Jurkat, Clone E6-1 (cell line): ENCODE measurements around the gene NR1H4.
"Not testable (repeated sequence)": the region's sequence is repeated elsewhere in the genome, so short reads cannot be mapped to it uniquely, and the experiment has no call there.

Source experiments
- DNase-seq: peaks from one replicate; pipeline ENCODE4 v3.0.0-alpha.2; 2011; ENCODE audit warnings: low read depth, low spot score
- H3K4me3 ChIP-seq: 2 replicates; pipeline ENCODE4 v1.5.1; 2011; ENCODE audit warnings: mild to moderate bottlenecking, low read length, control low read depth, moderate library complexity

NR1H4 gene

DNA sequence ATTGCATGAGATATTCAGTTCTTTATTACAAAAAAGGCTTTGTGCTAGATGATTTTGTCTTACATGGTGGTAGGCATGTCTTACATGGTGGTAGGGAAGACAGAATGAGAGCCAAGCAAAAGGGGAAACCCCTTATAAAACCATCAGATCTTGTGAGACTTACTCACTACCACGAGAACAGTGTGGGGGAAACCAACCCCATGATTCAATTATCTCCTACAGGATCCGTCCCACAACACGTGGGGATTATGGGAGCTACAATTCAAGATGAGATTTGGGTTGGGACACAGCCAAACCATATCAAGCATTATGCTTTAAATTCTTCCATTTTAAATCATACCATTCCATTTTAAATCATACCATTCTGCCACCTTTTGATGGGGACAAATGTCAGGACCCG, 29.1 kb downstream of the NR1H4 start:
- DNase-seq, H3K4me3 ChIP-seq: not testable (repeated sequence)

DNA sequence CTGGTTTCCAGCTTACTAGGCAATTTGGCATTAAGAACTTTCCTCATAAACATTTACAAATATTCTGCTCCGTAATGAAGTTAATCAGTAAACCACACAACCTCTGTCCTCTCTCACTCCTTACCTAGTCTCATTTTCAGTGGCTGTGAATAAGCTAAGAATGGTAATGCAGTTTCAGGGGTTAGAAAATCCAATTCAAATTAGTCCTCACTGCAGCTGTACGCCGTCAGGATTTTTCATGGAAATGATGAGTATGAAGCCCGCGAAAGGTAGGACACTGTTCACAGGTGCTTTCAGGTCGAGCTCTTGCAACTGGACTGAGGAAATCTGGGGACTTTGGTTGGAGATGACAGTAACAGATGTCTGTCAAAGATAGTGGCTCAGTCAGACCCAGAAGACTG, 29.6 kb downstream of the NR1H4 start:
- H3K4me3 ChIP-seq: no peak overlapping the region
- DNase-seq: no peak

DNA sequence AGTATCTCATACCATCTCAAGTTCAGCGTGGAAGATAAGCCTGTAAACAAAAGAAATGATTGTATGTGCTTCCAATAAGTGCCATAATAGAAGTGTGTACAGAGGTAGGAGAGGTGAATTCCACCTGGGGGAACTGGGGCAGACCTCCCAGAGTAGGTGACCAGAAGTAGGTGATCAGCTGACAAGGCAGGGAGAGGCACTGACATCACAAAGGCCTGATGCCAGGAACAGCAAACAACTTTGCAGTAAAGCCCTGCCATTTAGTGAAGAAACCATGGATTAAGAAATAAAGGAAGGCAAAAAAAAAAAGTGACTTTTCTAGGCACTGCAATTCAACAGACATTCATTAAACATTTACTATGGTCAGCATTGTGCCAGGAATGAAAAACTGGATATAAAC, 31.1 kb downstream of the NR1H4 start:
- no peak overlapping the region for H3K4me3 ChIP-seq
- DNase-seq: no peak

DNA sequence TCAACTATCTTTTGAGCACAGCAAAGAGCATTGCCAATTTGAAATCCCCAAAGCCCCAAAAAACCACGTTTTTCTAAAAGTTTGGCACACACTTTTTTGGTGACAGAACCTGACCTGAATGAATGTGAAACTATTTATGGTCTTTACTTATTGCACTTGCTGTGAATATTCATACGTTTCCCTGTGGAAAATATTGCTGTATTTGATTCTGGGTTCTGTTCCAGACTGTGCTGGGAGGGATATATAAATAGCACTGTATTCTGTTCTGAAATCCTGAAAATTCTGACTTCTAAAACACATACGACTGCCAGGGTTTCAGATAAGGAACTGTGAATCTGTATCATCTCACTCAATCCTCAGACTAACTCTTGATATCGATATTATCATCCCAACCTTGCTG, 35.1 kb downstream of the NR1H4 start:
- no peak overlapping the region for H3K4me3 ChIP-seq
- no peak for DNase-seq

DNA sequence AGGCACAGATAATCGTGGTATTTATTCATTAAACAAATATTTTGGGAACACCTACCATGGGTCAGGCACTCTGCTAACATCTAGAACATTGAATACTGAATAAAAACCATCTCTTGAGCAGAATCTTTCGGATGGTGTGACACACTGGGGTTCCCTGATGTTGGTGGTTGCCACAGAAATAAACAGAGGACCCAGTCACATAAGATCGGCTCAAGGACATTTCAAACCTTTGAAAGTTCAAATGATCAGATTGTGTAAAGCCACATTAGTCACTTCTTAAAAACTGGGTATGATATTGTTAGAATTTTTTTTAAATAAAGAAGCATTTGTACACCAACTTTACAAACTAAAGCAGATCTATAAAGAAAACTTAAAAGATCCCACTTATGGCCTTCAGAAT, 39.0 kb downstream of the NR1H4 start:
- no peak overlapping the region for H3K4me3 ChIP-seq
- DNase-seq: no peak

DNA sequence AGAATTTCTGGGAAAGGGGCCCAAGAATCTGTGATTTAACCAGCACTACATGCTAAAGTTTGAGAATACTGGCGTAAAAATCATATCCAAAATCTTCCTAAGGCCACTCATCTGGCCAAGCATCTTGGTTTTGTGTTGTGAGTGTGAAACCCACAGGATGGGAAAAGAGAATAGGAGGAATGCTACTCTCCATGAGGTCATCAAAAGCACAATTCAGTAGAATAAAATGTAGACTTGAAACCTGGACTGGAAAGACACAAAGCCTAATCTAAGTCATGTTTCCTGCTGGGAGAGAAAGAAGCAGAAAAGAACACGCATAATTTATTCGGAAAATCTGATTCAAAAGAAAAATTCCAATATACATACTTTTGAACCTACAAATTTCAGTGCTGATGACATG, 42.3 kb downstream of the NR1H4 start:
- no peak for DNase-seq
- no peak overlapping the region for H3K4me3 ChIP-seq

DNA sequence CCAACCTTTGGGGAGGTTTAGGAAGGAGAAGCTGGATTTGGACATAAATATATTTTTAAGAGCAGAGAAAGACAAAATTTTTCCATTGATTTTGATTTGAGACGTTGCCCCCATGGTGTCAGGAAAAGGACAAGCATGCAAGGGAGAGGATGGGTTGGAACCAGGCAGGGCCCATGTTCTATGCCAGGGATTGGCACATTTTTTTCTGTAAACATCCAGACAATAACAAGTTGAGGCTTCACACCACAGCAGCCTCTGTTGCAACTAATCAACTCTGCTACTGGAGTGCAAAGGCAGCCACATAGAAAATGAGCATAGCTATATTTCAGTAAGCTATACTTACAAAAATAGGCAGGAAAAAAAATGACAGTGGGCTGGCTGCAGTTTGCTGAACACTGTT, 44.7 kb downstream of the NR1H4 start:
- H3K4me3 ChIP-seq: no peak overlapping the region
- no peak for DNase-seq

DNA sequence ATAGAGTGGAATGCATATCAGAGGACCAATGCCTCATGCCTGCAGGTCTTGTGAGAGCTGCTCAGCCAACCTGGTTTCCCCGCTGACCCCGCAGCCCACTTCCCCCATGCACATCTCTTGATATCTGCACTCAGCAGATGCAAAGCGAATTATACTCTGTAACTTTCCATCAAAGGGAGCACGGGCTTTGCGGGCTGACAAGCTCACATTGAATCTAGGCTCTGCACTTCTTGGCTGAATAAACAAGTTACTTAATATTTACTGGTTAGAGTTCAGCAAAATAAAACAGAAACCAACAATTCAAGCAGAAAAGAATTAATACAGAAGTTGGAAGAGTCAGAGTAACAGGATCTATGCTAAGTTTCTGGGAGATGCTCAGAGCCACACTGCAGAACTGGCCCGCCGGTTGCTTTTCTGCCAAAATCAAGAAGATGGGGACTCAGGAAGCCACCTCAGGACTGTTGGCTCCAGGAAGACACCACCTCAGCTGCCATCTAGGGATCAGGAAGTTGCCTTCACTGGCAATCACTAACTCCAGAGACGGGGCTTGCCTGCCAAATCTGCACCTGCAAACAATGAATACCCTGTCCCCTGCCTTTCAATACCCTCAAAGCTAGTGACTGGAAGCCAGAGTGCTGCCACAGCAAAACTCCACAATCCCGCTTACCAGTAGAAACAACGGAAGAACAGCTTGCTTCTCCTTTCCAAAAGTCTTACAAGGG, 46.5 kb downstream of the NR1H4 start:
- DNase-seq: no peak
- no peak overlapping the region for H3K4me3 ChIP-seq

DNA sequence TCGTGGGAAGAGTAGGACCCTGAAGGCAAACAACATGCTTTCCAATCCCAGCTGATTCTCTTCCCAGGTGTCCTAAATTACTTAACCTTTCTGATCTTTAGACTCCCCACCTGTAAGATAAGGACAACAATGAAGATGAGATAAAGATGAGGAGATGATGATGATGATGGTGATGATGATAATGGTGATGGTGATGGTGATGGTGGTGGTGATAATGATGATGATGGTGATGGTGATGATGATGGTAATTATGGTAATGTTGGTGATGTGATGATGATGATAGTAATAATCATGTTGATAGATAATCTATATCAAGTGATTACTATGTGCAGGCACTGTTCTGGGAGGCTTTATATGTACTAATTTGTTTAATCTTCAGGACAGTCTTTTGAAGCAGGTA, 48.3 kb downstream of the NR1H4 start:
- H3K4me3 ChIP-seq: no peak overlapping the region
- no peak for DNase-seq

DNA sequence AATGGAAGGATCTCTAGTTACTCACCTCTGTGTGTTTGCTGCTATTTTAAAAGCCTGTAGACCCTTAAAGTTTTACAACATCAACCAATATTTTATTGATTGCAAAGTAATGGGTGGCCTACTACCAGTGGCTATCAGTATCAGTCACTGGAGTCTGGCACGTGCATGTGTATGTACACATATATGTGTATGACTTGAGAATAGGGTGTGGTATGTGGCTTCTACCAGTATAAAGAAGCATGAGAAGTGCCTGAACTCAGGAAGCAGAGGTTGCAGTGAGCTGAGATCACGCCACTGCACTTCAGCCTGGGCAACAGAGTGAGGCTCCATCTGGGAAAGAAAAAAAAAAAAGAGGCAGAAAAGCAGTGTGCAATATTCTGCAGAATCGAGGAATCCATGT, 54.4 kb downstream of the NR1H4 start:
- no peak overlapping the region for H3K4me3 ChIP-seq
- no peak for DNase-seq

DNA sequence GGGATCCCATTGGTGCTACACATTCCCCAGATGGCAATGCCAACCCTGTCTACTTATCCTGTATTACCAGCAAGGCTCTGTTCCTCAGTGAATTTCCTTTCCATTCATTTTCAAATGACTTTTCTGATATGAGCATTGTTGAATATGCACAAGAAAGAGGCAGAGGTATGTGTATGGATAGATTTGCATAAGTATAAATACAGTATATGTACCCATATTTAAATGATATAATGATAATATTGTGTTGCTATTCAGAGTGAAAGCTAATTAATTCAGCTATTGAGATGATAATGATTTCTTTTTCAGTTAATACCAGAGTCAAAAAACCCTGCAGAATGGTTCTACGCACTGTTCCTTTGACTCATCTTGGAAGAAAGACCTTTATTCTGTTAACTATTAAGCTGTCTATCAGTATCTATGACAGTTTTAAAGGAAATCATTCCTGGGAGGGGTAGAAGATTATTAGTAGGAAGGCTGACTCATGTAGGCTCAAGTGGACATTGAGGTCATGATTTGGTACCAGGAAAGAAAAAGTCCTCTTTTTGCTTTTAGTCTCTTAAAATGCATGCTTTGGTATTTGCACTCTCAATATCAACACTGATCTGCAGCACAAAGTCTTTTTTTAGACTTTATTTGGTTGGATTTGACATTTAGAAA, 54.9 kb downstream of the NR1H4 start:
- DNase-seq: no peak
- H3K4me3 ChIP-seq: no peak overlapping the region

DNA sequence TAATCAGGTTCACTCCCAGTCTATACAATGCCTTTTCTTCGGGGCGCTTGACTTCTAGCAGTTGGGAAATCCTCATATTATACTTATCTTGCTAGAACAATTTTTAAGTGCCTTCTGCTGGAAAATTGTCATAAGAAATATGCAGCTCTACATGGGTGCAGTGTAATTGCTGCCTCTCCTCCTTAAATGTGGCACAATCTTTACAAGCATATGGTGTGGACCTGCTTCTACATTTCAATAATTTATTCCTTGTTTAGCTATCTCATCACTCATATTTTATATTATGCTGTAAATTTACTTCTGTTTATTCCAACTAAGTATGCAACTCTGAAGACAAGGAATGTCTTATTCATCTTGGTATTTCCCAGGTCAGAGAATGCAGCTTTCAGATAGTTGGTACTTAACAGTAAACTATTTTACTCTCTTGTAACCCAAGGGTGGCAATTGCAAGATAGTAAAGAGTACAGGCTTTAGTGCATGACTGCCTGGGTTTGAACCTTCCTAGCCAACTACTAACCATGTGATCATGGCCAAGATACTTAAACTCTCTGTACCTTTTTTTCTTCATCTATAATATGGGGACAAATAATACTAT, 56.2 kb downstream of the NR1H4 start:
- no peak for DNase-seq
- no peak overlapping the region for H3K4me3 ChIP-seq

DNA sequence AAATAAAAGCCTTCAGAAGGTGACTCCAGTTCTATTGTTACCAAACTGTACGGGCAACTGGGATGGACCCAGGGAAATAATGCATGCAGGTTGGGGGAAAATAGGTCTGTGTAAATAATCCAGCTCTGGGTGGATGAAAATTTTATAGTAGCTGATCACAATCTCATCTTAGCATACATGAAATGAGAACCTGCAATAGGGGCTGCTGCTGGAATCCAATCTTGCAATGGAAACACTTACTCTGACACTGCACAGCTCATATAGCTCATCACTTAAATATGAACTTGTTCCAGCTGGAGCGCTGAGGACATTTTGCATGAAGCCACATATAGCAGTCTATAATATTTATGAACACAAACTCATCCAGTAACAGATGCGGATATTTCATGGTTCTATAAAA, 59.7 kb downstream of the NR1H4 start:
- no peak for DNase-seq
- H3K4me3 ChIP-seq: no peak overlapping the region

DNA sequence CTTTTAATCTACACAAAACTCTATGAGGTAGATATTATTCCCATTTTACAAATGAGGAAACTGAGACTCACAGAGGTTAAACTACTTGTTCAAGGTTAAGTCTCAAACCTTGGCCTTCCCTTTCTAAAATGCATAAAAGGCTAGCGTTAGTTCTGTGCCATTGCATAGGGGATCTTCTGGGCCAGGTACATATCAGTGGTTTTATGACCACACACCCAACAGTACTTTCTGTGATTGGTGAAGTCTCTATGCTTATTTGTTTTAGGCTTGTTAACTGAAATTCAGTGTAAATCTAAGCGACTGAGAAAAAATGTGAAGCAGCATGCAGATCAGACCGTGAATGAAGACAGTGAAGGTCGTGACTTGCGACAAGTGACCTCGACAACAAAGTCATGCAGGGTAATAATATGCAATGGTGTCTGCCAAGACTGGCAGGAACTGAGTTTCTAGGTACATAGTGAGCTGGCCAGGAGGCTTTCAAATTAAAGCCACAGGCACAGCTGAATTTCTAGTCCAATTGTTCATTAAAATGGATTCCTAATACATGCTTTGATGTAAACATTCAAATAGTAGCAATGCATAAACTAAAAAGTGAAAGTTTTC, 61.1 kb downstream of the NR1H4 start:
- no peak for DNase-seq

DNA sequence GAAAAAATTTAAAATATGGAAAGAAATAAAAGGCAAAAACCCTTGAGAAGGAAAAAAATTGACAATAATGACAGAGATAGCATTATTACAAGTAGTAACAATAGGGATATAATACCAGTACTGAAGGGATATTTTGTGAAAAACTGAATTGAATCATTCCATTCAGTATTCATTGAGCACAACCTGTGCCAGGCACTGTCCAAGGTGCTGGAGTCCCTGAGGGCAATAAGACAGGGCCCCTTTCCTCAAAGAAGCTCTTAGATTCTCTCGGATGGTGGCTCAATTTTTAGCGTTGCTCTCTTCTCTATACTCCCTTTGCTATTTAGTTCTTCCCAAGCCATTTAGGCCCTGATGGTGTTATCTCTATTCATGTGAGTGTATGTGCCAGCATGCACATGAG, 65.5 kb downstream of the NR1H4 start:
- no peak overlapping the region for H3K4me3 ChIP-seq
- peak; percentile 32 for DNase-seq

More for the DNA sequence above, 61.1 kb downstream of the NR1H4 start:
- H3K4me3 ChIP-seq: no peak overlapping the region

DNA sequence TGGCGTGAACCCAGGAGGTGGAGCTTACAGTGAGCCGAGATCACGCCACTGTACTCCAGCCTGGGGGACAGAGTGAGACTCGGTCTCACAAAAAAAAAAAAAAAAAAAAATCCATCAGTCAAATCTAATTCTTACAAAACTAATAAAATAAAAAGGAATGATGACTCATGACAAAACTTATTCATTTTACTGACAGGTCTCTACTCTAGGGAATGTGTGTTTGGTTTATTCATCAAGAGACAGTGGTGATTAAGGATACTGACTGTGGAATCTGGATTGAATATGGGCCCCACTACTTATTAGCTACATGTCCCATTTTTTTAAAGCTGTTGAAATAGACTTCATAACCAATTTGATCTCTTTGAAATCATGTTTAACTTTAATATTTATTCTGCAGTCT, 70.5 kb downstream of the NR1H4 start:
- DNase-seq: no peak
- no peak overlapping the region for H3K4me3 ChIP-seq

DNA sequence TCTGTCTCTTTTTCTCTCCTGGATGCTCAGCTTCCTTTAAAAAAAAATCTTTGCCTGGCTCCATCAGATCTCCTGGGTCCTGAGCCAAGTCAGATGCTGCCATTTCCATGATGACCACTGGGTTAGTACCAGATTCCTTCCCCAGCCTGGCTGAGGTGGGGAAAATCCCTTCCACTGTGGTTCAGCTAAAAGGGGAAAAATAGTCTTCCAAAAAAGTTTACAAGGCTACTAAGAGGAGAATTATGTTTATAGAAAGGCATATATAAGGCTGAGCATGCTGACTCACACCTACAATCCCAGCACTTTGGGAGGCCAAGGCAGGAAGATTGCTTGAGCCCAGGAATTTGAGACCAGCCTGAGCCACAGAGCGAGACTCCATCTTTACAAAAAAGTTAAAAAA, 71.4 kb downstream of the NR1H4 start:
- DNase-seq: no peak
- H3K4me3 ChIP-seq: no peak overlapping the region

DNA sequence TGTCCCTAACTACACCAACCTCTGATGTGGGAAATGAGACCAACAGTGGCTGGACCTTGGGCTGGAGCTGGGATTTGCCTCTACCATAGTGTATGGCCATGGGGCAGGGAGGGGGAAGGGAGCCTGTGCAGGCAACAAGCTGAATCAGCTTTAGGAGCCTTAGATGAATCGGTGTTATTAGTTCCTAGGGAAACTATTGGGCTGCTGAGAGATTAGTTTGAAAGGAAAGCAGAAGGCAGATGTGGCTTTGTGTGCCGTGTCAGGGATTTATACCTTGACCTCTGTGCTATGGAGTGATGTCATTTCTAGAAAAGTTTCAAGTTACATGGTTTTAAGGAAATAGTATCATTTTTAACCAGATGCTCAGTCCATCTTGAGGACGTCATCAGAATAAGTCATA, 80.3 kb downstream of the NR1H4 start:
- no peak overlapping the region for H3K4me3 ChIP-seq
- DNase-seq: no peak

DNA sequence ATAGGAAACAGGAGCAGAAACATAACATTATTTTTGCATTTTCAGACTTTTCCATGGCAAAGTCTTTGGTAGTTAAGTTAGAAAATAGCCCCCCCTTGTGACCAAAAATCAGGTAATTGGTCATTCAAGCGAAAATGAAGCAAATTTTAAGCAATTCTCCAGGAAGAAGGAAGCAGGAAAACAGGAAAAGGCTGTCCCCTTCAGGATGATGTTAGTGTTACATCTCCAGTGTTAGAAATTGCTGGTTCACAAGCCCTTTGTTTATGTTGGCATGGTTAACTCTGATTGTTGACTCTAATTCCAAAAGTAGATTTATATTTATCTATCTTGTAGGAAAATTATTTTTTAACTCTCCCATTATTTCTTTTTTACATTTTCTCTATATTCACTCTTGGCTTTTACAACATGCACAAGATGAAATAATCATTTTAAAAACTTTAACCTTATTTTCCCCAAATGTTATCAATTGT, 81.0 kb downstream of the NR1H4 start:
- DNase-seq: peak; percentile 35
- H3K4me3 ChIP-seq: no peak overlapping the region

DNA sequence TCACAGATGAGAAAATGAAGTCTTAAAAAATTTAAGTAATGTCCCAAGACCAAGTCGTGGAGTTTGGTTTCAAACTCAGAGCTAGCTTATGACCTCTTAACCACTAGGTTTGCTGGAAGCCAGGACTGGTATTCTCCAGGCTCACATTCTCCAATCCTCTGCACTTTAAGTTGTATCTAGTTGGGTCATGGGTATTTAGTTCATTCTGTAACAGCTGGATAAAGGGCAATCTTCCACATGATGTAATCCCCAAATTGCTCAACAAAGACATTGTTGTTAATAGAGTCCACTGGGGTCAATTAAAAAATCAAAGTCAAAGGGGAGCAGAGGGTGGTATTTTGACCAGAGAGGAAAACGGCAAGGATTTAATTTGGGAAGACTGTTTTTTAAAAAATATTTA, 82.1 kb downstream of the NR1H4 start:
- no peak for DNase-seq
- no peak overlapping the region for H3K4me3 ChIP-seq
